DOHH2 (cell line): ENCODE results near the gene COL8A2.
"Not testable (repeated sequence)": the region's sequence is repeated elsewhere in the genome, so short reads cannot be mapped to it uniquely, and the experiment has no call there.

ENCODE experiments used
- H3F3A ChIP-seq: fragments of 200-600 bp; sonication (generic), shearing (Covaris generic); 2 replicates; pipeline ENCODE4 v1.6.0; 2016; ENCODE audit warnings: antibody characterized with exemption, mild to moderate bottlenecking; ENCODE audit not compliant: control insufficient read depth, insufficient read depth
- H3K27ac ChIP-seq: fragments of 200-600 bp; sonication (generic); 2 replicates; pipeline ENCODE4 v1.5.1; 2014; ENCODE audit warnings: low read depth, mild to moderate bottlenecking, low read length, moderate library complexity
- H3K27me3 ChIP-seq: fragments of 200-600 bp; sonication (generic); 2 replicates; pipeline ENCODE4 v1.6.1; 2014; ENCODE audit warnings: mild to moderate bottlenecking, low read length, mixed read lengths; ENCODE audit not compliant: control insufficient read depth
- H3K36me3 ChIP-seq: fragments of 200-600 bp; sonication (generic); 2 replicates; pipeline ENCODE4 v1.6.1; 2014; ENCODE audit warnings: mild to moderate bottlenecking, low read length, moderate library complexity, mixed read lengths; ENCODE audit not compliant: control insufficient read depth
- H3K4me1 ChIP-seq: fragments of 200-600 bp; sonication (generic); 2 replicates; pipeline ENCODE4 v1.6.1; 2014; ENCODE audit warnings: mild to moderate bottlenecking, low read length, mixed read lengths; ENCODE audit not compliant: control insufficient read depth
- H3K4me2 ChIP-seq: fragments of 200-600 bp; sonication (generic); 2 replicates; pipeline ENCODE4 v1.6.0; 2014; ENCODE audit warnings: mild to moderate bottlenecking, low read length, moderate library complexity
- H3K4me3 ChIP-seq: fragments of 200-600 bp; sonication (generic); 2 replicates; pipeline ENCODE4 v1.5.1; 2014; ENCODE audit warnings: mild to moderate bottlenecking, low read length, mixed read lengths
- H3K79me2 ChIP-seq: fragments of 200-600 bp; sonication (generic); 2 replicates; pipeline ENCODE4 v1.6.1; 2014; ENCODE audit warnings: mild to moderate bottlenecking, low read length, mixed read lengths; ENCODE audit not compliant: control insufficient read depth
- H3K9me2 ChIP-seq: fragments of 200-600 bp; sonication (generic); replicated peaks from 2 replicates; pipeline ENCODE4 v1.6.1; 2014; ENCODE audit warnings: mild to moderate bottlenecking, low read length, mixed read lengths; ENCODE audit not compliant: control insufficient read depth
- H3K9me3 ChIP-seq: fragments of 200-600 bp; sonication (generic); 2 replicates; pipeline ENCODE4 v1.6.1; 2014; ENCODE audit warnings: antibody characterized with exemption, low read length, mixed read lengths; ENCODE audit not compliant: control insufficient read depth, insufficient read depth
- H4K20me1 ChIP-seq: fragments of 200-600 bp; sonication (generic); 2 replicates; pipeline ENCODE4 v1.6.0; 2014; ENCODE audit warnings: low read depth, mild to moderate bottlenecking, antibody characterized with exemption, low read length, moderate library complexity; ENCODE audit not compliant: control insufficient read depth, insufficient read depth
- EZH2phosphoT487 ChIP-seq: fragments of 200-600 bp; sonication (generic); IDR thresholded peaks from 2 replicates; pipeline ENCODE4 v1.6.1; 2017; ENCODE audit warnings: borderline replicate concordance, mild to moderate bottlenecking, antibody characterized with exemption, low read length, moderate library complexity, mixed read lengths
- TF ChIP-seq, protein P1 (sequence below): fragments of 200-600 bp; sonication (generic); IDR thresholded peaks from one replicate; pipeline ENCODE4 v1.5.1; 2014; ENCODE audit warnings: antibody characterized with exemption, mild to moderate bottlenecking, low read depth, low read length; ENCODE audit not compliant: poor library complexity, severe bottlenecking

COL8A2 gene

DNA sequence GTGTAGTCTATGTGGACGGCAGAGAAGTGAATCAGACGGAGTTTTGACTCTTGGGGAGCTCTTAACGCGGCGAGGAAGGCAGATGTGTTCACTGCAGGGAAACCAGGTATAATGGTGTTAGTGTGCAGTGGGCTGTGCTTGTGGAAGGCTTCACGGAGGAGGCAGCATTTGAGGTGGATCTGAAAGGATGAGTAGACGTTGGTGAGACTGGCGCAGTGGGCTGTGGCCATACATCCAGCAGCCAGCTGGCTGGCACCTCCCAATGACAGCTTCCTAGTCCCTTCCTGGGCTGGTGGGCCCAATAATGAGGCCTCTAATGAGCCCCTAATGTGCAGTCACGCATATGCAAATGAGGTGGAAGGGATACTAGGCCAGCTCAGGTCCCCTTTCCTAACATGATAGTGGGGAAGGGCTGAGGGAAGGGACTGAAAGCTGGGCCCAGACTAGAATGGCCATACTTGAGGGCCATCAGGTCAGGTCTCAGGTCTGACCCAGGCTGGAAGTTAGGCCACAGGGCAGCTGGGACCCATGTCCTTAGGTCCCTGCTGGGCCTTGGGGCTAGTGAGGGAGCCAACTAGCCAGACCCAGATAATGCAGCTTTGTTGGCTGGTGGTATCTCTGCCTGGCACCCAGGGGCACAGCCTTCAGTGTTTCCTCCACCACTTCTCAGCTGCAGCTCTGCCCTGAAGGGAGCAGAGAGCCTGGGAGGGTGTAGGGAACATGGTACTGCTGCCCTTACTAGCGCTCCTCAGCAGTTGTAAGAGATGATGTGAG lies 34.8 kb upstream of the COL8A2 start:
- Histone ChIP-seq H3K27ac (peak overlapping the region; percentile 82), H3K9me2 (no peaks in the 10 kb centered on the region), H3K36me3 (peaks cover 63% of the 10 kb centered on the region), H3F3A (peaks cover 11% of the 10 kb centered on the region), H3K27me3 (no peaks in the 10 kb centered on the region), H3K4me3 (peak overlapping the region; percentile 72), H4K20me1 (peaks cover 4% of the 10 kb centered on the region; the same call in 1 of the 2 replicates), H3K9me3 (no peaks in the 10 kb centered on the region), H3K79me2 (peaks cover 98% of the 10 kb centered on the region), H3K4me1 (peaks cover 81% of the 10 kb centered on the region), H3K4me2 (peak overlapping the region; percentile 86)
- no peak for TF ChIP-seq EZH2phosphoT487
- TF ChIP-seq, protein P1, sequence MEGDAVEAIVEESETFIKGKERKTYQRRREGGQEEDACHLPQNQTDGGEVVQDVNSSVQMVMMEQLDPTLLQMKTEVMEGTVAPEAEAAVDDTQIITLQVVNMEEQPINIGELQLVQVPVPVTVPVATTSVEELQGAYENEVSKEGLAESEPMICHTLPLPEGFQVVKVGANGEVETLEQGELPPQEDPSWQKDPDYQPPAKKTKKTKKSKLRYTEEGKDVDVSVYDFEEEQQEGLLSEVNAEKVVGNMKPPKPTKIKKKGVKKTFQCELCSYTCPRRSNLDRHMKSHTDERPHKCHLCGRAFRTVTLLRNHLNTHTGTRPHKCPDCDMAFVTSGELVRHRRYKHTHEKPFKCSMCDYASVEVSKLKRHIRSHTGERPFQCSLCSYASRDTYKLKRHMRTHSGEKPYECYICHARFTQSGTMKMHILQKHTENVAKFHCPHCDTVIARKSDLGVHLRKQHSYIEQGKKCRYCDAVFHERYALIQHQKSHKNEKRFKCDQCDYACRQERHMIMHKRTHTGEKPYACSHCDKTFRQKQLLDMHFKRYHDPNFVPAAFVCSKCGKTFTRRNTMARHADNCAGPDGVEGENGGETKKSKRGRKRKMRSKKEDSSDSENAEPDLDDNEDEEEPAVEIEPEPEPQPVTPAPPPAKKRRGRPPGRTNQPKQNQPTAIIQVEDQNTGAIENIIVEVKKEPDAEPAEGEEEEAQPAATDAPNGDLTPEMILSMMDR = no peak

DNA sequence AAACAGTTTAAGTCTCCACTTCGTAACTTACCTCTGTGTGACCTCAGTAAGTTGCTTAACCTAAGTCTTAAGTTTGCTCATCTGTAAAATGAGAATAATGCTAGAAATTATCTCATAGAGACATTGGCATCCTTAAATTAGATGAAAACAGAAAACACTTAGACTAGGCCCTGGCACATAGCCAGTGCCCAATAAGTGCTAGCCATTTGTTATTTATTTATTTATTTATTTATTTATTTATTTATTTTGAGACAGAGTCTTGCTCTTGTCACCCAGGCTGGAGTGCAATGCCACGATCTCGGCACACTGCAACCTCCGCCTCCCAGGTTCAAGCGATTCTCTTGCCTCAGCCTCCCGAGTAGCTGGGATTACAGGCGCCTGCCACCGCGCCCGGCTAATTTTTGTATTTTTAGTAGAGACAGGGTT lies 33.8 kb upstream of the COL8A2 start:
- H3K9me3 ChIP-seq, H3K9me2 ChIP-seq, H4K20me1 ChIP-seq, H3K27me3 ChIP-seq: not testable (repeated sequence)
- H3K4me2 ChIP-seq = peak overlapping the region; percentile 86
- peaks cover 11% of the 10 kb centered on the region for H3F3A ChIP-seq
- peak overlapping the region; percentile 74 for H3K27ac ChIP-seq
- peaks cover 78% of the 10 kb centered on the region for H3K4me1 ChIP-seq
- H3K36me3 ChIP-seq = peaks cover 58% of the 10 kb centered on the region
- H3K79me2 ChIP-seq = peaks cover 92% of the 10 kb centered on the region
- H3K4me3 ChIP-seq = peak overlapping the region; percentile 99

DNA sequence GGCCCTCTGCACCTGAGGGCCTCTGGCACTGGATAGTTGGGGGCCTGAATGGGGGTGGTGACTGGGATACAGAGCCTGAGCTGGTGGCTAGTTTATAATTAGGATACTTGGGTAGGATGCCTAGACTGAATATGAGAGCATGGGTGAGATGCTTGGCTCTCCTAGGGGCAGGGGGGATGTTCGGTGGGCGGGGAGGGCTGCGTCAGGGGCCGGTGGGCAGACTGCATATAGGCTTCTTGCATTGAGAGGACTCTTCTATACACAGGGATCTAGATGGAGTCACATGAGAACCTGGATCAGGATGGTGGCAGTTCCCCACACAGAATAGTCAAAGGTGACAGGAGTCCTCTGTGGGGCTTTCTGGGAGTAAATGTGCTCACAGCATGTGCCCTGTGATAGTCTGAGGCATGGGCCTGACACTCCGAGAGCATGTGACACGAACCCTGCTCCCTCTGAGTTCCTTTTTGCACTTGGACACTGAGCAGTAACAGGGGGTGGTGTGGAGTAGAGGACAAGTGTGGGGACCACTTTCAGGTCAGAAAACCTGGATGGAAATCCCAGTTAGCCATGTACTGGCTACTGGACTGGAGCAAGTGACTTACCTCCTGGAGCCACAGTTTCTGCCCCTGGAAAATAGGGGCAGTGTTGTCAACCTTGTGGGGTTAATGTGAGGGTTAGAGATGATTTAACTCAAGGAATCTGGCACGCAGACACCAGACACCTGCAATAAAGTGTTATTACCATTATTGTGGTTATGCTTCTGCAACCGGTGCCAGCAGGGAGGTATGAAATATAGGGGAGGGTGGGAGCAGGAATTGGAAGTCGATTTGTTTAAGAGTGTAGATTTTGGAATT lies 33.2 kb upstream of the COL8A2 start:
- peaks cover 72% of the 10 kb centered on the region for H3K4me1 ChIP-seq
- peaks cover 11% of the 10 kb centered on the region for H3F3A ChIP-seq
- H4K20me1 ChIP-seq = peaks cover 4% of the 10 kb centered on the region; the same call in 1 of the 2 replicates
- H3K27ac ChIP-seq = peak overlapping the region; percentile 74
- peak overlapping the region; percentile 99 for H3K4me3 ChIP-seq
- peaks cover 86% of the 10 kb centered on the region for H3K79me2 ChIP-seq
- no peaks in the 10 kb centered on the region for H3K9me3 ChIP-seq
- TF ChIP-seq, protein P1 = no peak
- no peak for TF ChIP-seq EZH2phosphoT487
- H3K27me3 ChIP-seq = no peaks in the 10 kb centered on the region
- H3K9me2 ChIP-seq = no peaks in the 10 kb centered on the region
- H3K4me2 ChIP-seq = peak overlapping the region; percentile 86
- H3K36me3 ChIP-seq = peaks cover 57% of the 10 kb centered on the region
